Testis (tissue), 2 donors: ENCODE data around the gene BSDC1.
"Not testable (repeated sequence)": the region's sequence is repeated elsewhere in the genome, so short reads cannot be mapped to it uniquely, and the experiment has no call there.

ENCODE experiments used
- POLR2A ChIP-seq: fragments of 450-650 bp; IDR thresholded peaks from one replicate; pipeline ENCODE4 v1.6.1; 2017; ENCODE audit warnings: antibody characterized with exemption, mild to moderate bottlenecking, moderate library complexity
- TF ChIP-seq, protein P1 (sequence below), 3 experiments: fragments of 450-650 bp in 2 of 3; fragments of 200-600 bp in 1 of 3; sonication (generic) in 1 of 3; IDR thresholded peaks; one replicate each; pipeline ENCODE4 v1.5.1; 2016 to 2019; ENCODE audit warnings: antibody characterized with exemption in 3 of 3, mild to moderate bottlenecking in 2 of 3, moderate library complexity in 1 of 3

DNA sequence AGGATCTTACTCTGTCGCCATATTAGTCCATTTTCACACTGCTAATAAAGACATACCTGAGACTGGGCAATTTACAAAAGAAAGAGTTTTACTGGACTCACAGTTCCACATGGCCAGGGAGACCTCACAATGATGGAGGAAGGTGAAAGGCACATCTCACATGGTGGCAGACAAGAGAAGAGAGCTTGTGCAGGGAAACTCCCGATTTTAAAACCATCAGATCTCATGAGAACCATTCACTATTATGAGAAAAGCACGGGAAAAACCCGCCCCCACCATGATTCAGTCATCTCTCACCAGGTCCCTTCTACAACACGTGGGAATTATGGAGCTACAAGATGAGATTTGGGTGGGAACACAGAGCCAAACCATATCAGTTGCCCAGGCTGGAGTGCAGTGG is 2.3 kb upstream of the BSDC1 start:
- not testable (repeated sequence) for TF ChIP-seq POLR2A
- TF ChIP-seq, protein P1, sequence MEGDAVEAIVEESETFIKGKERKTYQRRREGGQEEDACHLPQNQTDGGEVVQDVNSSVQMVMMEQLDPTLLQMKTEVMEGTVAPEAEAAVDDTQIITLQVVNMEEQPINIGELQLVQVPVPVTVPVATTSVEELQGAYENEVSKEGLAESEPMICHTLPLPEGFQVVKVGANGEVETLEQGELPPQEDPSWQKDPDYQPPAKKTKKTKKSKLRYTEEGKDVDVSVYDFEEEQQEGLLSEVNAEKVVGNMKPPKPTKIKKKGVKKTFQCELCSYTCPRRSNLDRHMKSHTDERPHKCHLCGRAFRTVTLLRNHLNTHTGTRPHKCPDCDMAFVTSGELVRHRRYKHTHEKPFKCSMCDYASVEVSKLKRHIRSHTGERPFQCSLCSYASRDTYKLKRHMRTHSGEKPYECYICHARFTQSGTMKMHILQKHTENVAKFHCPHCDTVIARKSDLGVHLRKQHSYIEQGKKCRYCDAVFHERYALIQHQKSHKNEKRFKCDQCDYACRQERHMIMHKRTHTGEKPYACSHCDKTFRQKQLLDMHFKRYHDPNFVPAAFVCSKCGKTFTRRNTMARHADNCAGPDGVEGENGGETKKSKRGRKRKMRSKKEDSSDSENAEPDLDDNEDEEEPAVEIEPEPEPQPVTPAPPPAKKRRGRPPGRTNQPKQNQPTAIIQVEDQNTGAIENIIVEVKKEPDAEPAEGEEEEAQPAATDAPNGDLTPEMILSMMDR (IDR thresholded peaks at IDR 0.05), result not testable (repeated sequence)
